ENCODE data around the gene XRCC4.

DNA sequence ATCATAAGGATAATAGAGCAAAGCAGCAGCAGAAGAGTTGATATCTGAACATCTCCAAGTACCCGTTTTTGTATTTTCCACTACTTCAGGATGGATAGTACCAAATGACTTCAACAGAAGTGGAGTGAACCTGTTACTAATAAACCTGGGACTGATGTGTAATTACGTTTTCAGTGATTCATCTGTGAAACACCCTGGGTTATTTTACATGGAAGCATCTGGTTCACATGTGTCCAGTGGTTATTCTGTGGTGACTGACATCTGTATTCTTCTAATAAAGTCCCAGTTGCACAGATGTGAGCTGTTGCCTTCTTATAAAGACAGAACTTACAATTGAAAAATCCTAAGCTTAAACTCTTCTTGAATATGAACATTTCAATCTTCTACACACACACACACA, 254.5 kb downstream of the XRCC4 start:
- TF ChIP-seq, protein P1, sequence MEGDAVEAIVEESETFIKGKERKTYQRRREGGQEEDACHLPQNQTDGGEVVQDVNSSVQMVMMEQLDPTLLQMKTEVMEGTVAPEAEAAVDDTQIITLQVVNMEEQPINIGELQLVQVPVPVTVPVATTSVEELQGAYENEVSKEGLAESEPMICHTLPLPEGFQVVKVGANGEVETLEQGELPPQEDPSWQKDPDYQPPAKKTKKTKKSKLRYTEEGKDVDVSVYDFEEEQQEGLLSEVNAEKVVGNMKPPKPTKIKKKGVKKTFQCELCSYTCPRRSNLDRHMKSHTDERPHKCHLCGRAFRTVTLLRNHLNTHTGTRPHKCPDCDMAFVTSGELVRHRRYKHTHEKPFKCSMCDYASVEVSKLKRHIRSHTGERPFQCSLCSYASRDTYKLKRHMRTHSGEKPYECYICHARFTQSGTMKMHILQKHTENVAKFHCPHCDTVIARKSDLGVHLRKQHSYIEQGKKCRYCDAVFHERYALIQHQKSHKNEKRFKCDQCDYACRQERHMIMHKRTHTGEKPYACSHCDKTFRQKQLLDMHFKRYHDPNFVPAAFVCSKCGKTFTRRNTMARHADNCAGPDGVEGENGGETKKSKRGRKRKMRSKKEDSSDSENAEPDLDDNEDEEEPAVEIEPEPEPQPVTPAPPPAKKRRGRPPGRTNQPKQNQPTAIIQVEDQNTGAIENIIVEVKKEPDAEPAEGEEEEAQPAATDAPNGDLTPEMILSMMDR (IDR thresholded peaks at IDR 0.05; ENCODE audit: insufficient read depth, low read depth, low read length): no peak
- no peak for TF ChIP-seq EZH2 (IDR thresholded peaks at IDR 0.05; ENCODE audit: insufficient read depth, low read length)

Measured in astrocyte (in vitro differentiated cells and primary cell).